ENCODE results near the gene SLC25A1. TPM values are rescaled to one million over a fixed set of nuclear protein-coding genes. Genes with fewer than 3 reads are reported as not detected.
A peak's percentile ranks its signal among the peaks of the same experiment; 100 is the strongest.

The SLC25A1 gene
- total and polyA plus RNA-seq, 2 donors: 24.6 to 65.0 TPM

GRCh38 chr22:19151329-19152191 is 27.0 kb downstream of the SLC25A1 start:
- no peak for DNase-seq (ENCODE audit: extremely low spot score)
- Histone ChIP-seq H3K4me1 (ENCODE audit: insufficient read depth) (peaks cover 1% of the 10 kb centered on the region), H3K27ac (ENCODE audit: low read depth) (no peak overlapping the region), H3K36me3 (ENCODE audit: insufficient read depth) (no peaks in the 10 kb centered on the region), H3K4me3 (ENCODE audit: low read depth, low read length) (no peak overlapping the region)
- 49% methylated on average over 10 of the region's 10 CpGs for WGBS

- no peaks in the 10 kb centered on the region for H3K36me3 ChIP-seq (ENCODE audit: insufficient read depth)
- peaks cover 1% of the 10 kb centered on the region for H3K4me1 ChIP-seq (ENCODE audit: insufficient read depth)
- no peak for DNase-seq (ENCODE audit: extremely low spot score)
- WGBS: 7% methylated on average over 68 of the region's 68 CpGs
- no peak overlapping the region for H3K4me3 ChIP-seq (ENCODE audit: low read depth, low read length)
- no peak overlapping the region for H3K27ac ChIP-seq (ENCODE audit: low read depth)
These were observed 27.8 kb downstream of the SLC25A1 start for GRCh38 chr22:19150482-19151328.

GRCh38 chr22:19149991-19150390 is 28.5 kb downstream of the SLC25A1 start, which contains the start of gene GSC2:
Gene GSC2, minus strand, starts transcription at chr22:19150292. Its CDS starts 9 bp downstream, at chr22:19150283.
- peaks cover 1% of the 10 kb centered on the region for H3K4me1 ChIP-seq (ENCODE audit: insufficient read depth)
- H3K36me3 ChIP-seq (ENCODE audit: insufficient read depth): no peaks in the 10 kb centered on the region
- DNase-seq (ENCODE audit: extremely low spot score): no peak
- 1% methylated on average over 59 of the region's 59 CpGs for WGBS
- H3K27ac ChIP-seq (ENCODE audit: low read depth): no peak within 1 kb of the TSS
- peak within 1 kb of the TSS; percentile 14 for H3K4me3 ChIP-seq (ENCODE audit: low read depth, low read length)

- Histone ChIP-seq H3K27ac (ENCODE audit: low read depth) (no peak overlapping the region), H3K36me3 (ENCODE audit: insufficient read depth) (no peaks in the 10 kb centered on the region), H3K4me1 (ENCODE audit: insufficient read depth) (peaks cover 1% of the 10 kb centered on the region), H3K4me3 (ENCODE audit: low read depth, low read length) (peak overlapping the region; percentile 14)
- 2% methylated on average over 92 of the region's 92 CpGs for WGBS
- DNase-seq (ENCODE audit: extremely low spot score): no peak
These were observed 29.3 kb downstream of the SLC25A1 start for GRCh38 chr22:19149047-19149883.

GRCh38 chr22:19148417-19149046 is 30.0 kb downstream of the SLC25A1 start:
- H3K4me1 ChIP-seq (ENCODE audit: insufficient read depth): peaks cover 1% of the 10 kb centered on the region
- no peak for DNase-seq (ENCODE audit: extremely low spot score)
- no peaks in the 10 kb centered on the region for H3K36me3 ChIP-seq (ENCODE audit: insufficient read depth)
- whole genome bisulfite sequencing: 36% methylated on average over 33 of the region's 33 CpGs
- H3K4me3 ChIP-seq (ENCODE audit: low read depth, low read length): no peak overlapping the region
- no peak overlapping the region for H3K27ac ChIP-seq (ENCODE audit: low read depth)

GRCh38 chr22:19147195-19147780 is 31.2 kb downstream of the SLC25A1 start:
- peaks cover 1% of the 10 kb centered on the region for H3K4me1 ChIP-seq (ENCODE audit: insufficient read depth)
- 21% methylated on average over 9 of the region's 9 CpGs for WGBS
- no peak for DNase-seq (ENCODE audit: extremely low spot score)
- no peak overlapping the region for H3K27ac ChIP-seq (ENCODE audit: low read depth)
- no peak overlapping the region for H3K4me3 ChIP-seq (ENCODE audit: low read depth, low read length)
- H3K36me3 ChIP-seq (ENCODE audit: insufficient read depth): no peaks in the 10 kb centered on the region

- H3K36me3 ChIP-seq (ENCODE audit: insufficient read depth): no peaks in the 10 kb centered on the region
- WGBS: 82% methylated on average over 11 of the region's 11 CpGs
- peaks cover 1% of the 10 kb centered on the region for H3K4me1 ChIP-seq (ENCODE audit: insufficient read depth)
- no peak for DNase-seq (ENCODE audit: extremely low spot score)
- H3K27ac ChIP-seq (ENCODE audit: low read depth): no peak overlapping the region
- H3K4me3 ChIP-seq (ENCODE audit: low read depth, low read length): no peak overlapping the region
These were observed 32.1 kb downstream of the SLC25A1 start for GRCh38 chr22:19146215-19146968.

GRCh38 chr22:19143967-19144400 is 34.6 kb downstream of the SLC25A1 start:
- Histone ChIP-seq H3K4me3 (ENCODE audit: low read depth, low read length) (peak overlapping the region; percentile 63), H3K36me3 (ENCODE audit: insufficient read depth) (no peaks in the 10 kb centered on the region), H3K4me1 (ENCODE audit: insufficient read depth) (no peaks in the 10 kb centered on the region), H3K27ac (ENCODE audit: low read depth) (peak overlapping the region; percentile 42)
- WGBS: 3% methylated on average over 17 of the region's 17 CpGs
- DNase-seq (ENCODE audit: extremely low spot score): no peak

- Histone ChIP-seq H3K27ac (ENCODE audit: low read depth) (no peak overlapping the region), H3K36me3 (ENCODE audit: insufficient read depth) (peaks cover 2% of the 10 kb centered on the region), H3K4me1 (ENCODE audit: insufficient read depth) (no peaks in the 10 kb centered on the region), H3K4me3 (ENCODE audit: low read depth, low read length) (no peak overlapping the region)
- WGBS: 89% methylated on average over 5 of the region's 5 CpGs
- DNase-seq (ENCODE audit: extremely low spot score): no peak
These were observed 35.3 kb downstream of the SLC25A1 start for GRCh38 chr22:19143212-19143611.

- no peak overlapping the region for H3K27ac ChIP-seq (ENCODE audit: low read depth)
- H3K4me3 ChIP-seq (ENCODE audit: low read depth, low read length): no peak overlapping the region
- H3K36me3 ChIP-seq (ENCODE audit: insufficient read depth): peaks cover 2% of the 10 kb centered on the region
- no peak for DNase-seq (ENCODE audit: extremely low spot score)
- 96% methylated on average over 9 of the region's 9 CpGs for WGBS
- no peaks in the 10 kb centered on the region for H3K4me1 ChIP-seq (ENCODE audit: insufficient read depth)
These were observed 36.1 kb downstream of the SLC25A1 start for GRCh38 chr22:19142394-19142793.

- WGBS: 92% methylated on average over 5 of the region's 5 CpGs
- DNase-seq (ENCODE audit: extremely low spot score): no peak
- Histone ChIP-seq H3K36me3 (ENCODE audit: insufficient read depth) (peaks cover 2% of the 10 kb centered on the region), H3K4me1 (ENCODE audit: insufficient read depth) (no peaks in the 10 kb centered on the region), H3K27ac (ENCODE audit: low read depth) (no peak overlapping the region), H3K4me3 (ENCODE audit: low read depth, low read length) (no peak overlapping the region)
These were observed 38.6 kb downstream of the SLC25A1 start for GRCh38 chr22:19139974-19140373.

- WGBS: 92% methylated on average over 9 of the region's 9 CpGs
- H3K27ac ChIP-seq (ENCODE audit: low read depth): no peak overlapping the region
- H3K36me3 ChIP-seq (ENCODE audit: insufficient read depth): peaks cover 2% of the 10 kb centered on the region
- H3K4me3 ChIP-seq (ENCODE audit: low read depth, low read length): no peak overlapping the region
- DNase-seq (ENCODE audit: extremely low spot score): no peak
- H3K4me1 ChIP-seq (ENCODE audit: insufficient read depth): no peaks in the 10 kb centered on the region
These were observed 39.6 kb downstream of the SLC25A1 start for GRCh38 chr22:19139001-19139356.

Data from urinary bladder (tissue), 4 donors.